Measurements from ENCODE around the gene S100A11.
"Not testable (repeated sequence)": the region's sequence is repeated elsewhere in the genome, so short reads cannot be mapped to it uniquely, and the experiment has no call there.

S100A11 gene

GRCh38 chr1:152036267-152037216, at the start of gene S100A11:
Gene S100A11, minus strand, starts transcription at chr1:152037004. Its CDS starts 89 bp downstream, at chr1:152036915.
- DNase-seq (ENCODE audit: low read depth in 2 of 3, low spot score in 1 of 3), result peak; percentile 75 to 85 (median 77)

- no peak for DNase-seq (ENCODE audit: low read depth in 2 of 3, low spot score in 1 of 3)
Measured at GRCh38 chr1:152084853-152085252, 48.0 kb upstream of the S100A11 start.

- DNase-seq (ENCODE audit: low read depth in 2 of 3, low spot score in 1 of 3), result not testable (repeated sequence)
Measured at GRCh38 chr1:152081026-152081425, 44.2 kb upstream of the S100A11 start.

- DNase-seq (ENCODE audit: low read depth in 2 of 3, low spot score in 1 of 3), result not testable (repeated sequence)
Measured at GRCh38 chr1:152080494-152080893, 43.7 kb upstream of the S100A11 start.

GRCh38 chr1:152078831-152079441, 42.1 kb upstream of the S100A11 start:
- no peak for DNase-seq (ENCODE audit: low read depth in 2 of 3, low spot score in 1 of 3)

GRCh38 chr1:152072311-152072710, 35.5 kb upstream of the S100A11 start:
- DNase-seq (ENCODE audit: low read depth in 2 of 3, low spot score in 1 of 3), result no peak

GRCh38 chr1:152071123-152071522, 34.3 kb upstream of the S100A11 start:
- no peak for DNase-seq (ENCODE audit: low read depth in 2 of 3, low spot score in 1 of 3)

GRCh38 chr1:152067929-152068328, 31.1 kb upstream of the S100A11 start:
- no peak for DNase-seq (ENCODE audit: low read depth in 2 of 3, low spot score in 1 of 3)

GRCh38 chr1:152067150-152067549, 30.3 kb upstream of the S100A11 start:
- DNase-seq (ENCODE audit: low read depth in 2 of 3, low spot score in 1 of 3), result no peak

- DNase-seq (ENCODE audit: low read depth in 2 of 3, low spot score in 1 of 3), result no peak
Measured at GRCh38 chr1:152061952-152062351, 25.1 kb upstream of the S100A11 start.

GRCh38 chr1:152053375-152053774, 16.6 kb upstream of the S100A11 start:
- no peak for DNase-seq (ENCODE audit: low read depth in 2 of 3, low spot score in 1 of 3)

GRCh38 chr1:152052606-152053005, 15.8 kb upstream of the S100A11 start:
- peak; percentile 71 to 87 (median 74) for DNase-seq (ENCODE audit: low read depth in 2 of 3, low spot score in 1 of 3)

- no peak for DNase-seq (ENCODE audit: low read depth in 2 of 3, low spot score in 1 of 3)
Measured at GRCh38 chr1:152050886-152051675, 14.3 kb upstream of the S100A11 start.

- DNase-seq (ENCODE audit: low read depth in 2 of 3, low spot score in 1 of 3), result no peak
Measured at GRCh38 chr1:152049291-152050083, 12.7 kb upstream of the S100A11 start.

GRCh38 chr1:152048416-152049009, 11.7 kb upstream of the S100A11 start:
- peak in 2 of 3 donors; percentile 45 to 50 for DNase-seq (ENCODE audit: low read depth in 2 of 3, low spot score in 1 of 3)

- DNase-seq (ENCODE audit: low read depth in 2 of 3, low spot score in 1 of 3), result peak; percentile 79 to 85 (median 82)
Measured at GRCh38 chr1:152047730-152048415, 11.1 kb upstream of the S100A11 start.

- DNase-seq (ENCODE audit: low read depth in 2 of 3, low spot score in 1 of 3), result no peak
Measured at GRCh38 chr1:152047413-152047729, 10.6 kb upstream of the S100A11 start.

GRCh38 chr1:152044386-152044785, 7.6 kb upstream of the S100A11 start:
- DNase-seq (ENCODE audit: low read depth in 2 of 3, low spot score in 1 of 3), result no peak

- no peak for DNase-seq (ENCODE audit: low read depth in 2 of 3, low spot score in 1 of 3)
Measured at GRCh38 chr1:152043870-152044269, 7.1 kb upstream of the S100A11 start.

- DNase-seq (ENCODE audit: low read depth in 2 of 3, low spot score in 1 of 3), result no peak
Measured at GRCh38 chr1:152042030-152042429, 5.2 kb upstream of the S100A11 start.
